GM12878 (cell line): ENCODE data around the gene VAV2. TPM values are rescaled to one million over a fixed set of nuclear protein-coding genes. Genes with fewer than 3 reads are reported as not detected.

Source experiments
- ATAC-seq: fragments of 200-7000 bp; cut with Tn5 transposase; 3 replicates; pipeline ENCODE4 v1.9.1; 2020; ENCODE audit warnings: mild to moderate bottlenecking, moderate library complexity
- BruUV-seq: library from RNA; stranded (reverse); fragments of 400-500 nt; replicated peaks from 2 replicates; lab custom pipeline; 2021; lab: Mats Ljungman, UMichigan
- CTCF ChIA-PET: fragments of 300-600 bp; sonication (Branson Sonifier 250); formaldehyde crosslinking; extraction: SDS; loops from one replicate; lab custom pipeline; 2021; ENCODE audit warnings: inconsistent platforms; lab: Yijun Ruan, JAX
- POLR2A ChIA-PET: fragments of 350-600 bp; formaldehyde crosslinking; extraction: SDS; loops from one replicate; lab custom pipeline; 2021; ENCODE audit warnings: inconsistent platforms; lab: Charles Lee
- RAD21 ChIA-PET: fragments of 300-600 bp; sonication (Branson Sonifier 250); formaldehyde crosslinking; loops from one replicate; lab custom pipeline; 2023; ENCODE audit warnings: antibody characterized with exemption; ENCODE audit not compliant: unreplicated experiment; lab: Charles Lee
- SMC1A ChIA-PET: fragments of 300-600 bp; sonication (Branson Sonifier 250); formaldehyde crosslinking; loops from one replicate; lab custom pipeline; 2023; ENCODE audit not compliant: unreplicated experiment, uncharacterized antibody; lab: Charles Lee
- DNase-seq: peaks from one replicate; pipeline ENCODE4 v3.0.0-alpha.2; 2011; ENCODE audit warnings: low read depth, low spot score
- FAIRE-seq: peaks from 3 replicates; lab custom pipeline; 2011; peaks lifted over from hg19 to GRCh38; lab: Jason Lieb, UNC
- H2AFZ ChIP-seq: 2 replicates; pipeline ENCODE4 v1.6.0; 2011; ENCODE audit warnings: low read depth, low read length, control low read depth; ENCODE audit not compliant: control insufficient read depth
- H3K27ac ChIP-seq: 2 replicates; pipeline ENCODE4 v1.5.1; 2011; ENCODE audit warnings: control low read depth; ENCODE audit not compliant: control insufficient read depth, insufficient read depth
- H3K27me3 ChIP-seq, 2 experiments: replicated peaks in 1 of 2; 2 replicates each; pipeline versions ENCODE4 v1.6.0 to v1.6.1; 2011; ENCODE audit warnings: low read length in 1 of 2; ENCODE audit not compliant: control insufficient read depth in 2 of 2, insufficient read depth in 2 of 2
- H3K36me3 ChIP-seq, 2 experiments: 2 replicates each; pipeline ENCODE4 v1.5.1; 2011; ENCODE audit warnings: low read length in 1 of 2; ENCODE audit not compliant: control insufficient read depth in 2 of 2, insufficient read depth in 2 of 2
- H3K4me1 ChIP-seq: 2 replicates; pipeline ENCODE4 v1.6.1; 2011; ENCODE audit warnings: mild to moderate bottlenecking, low read length, moderate library complexity, mixed read lengths; ENCODE audit not compliant: control insufficient read depth, insufficient read depth
- H3K4me2 ChIP-seq: 2 replicates; pipeline ENCODE4 v1.6.0; 2011; ENCODE audit warnings: control low read depth; ENCODE audit not compliant: control insufficient read depth, insufficient read depth
- H3K4me3 ChIP-seq: fragments of 200-600 bp; sonication (generic); 2 replicates; pipeline ENCODE4 v1.5.1; 2016
- H3K79me2 ChIP-seq: 2 replicates; pipeline ENCODE4 v1.6.0; 2011; ENCODE audit warnings: low read length; ENCODE audit not compliant: control insufficient read depth, insufficient read depth
- H3K9ac ChIP-seq: 2 replicates; pipeline ENCODE4 v1.8.0; 2011; ENCODE audit warnings: low read length, control low read depth, mixed read lengths; ENCODE audit not compliant: control insufficient read depth, insufficient read depth
- H3K9me3 ChIP-seq: replicated peaks from 3 replicates; pipeline ENCODE4 v1.5.1; 2011; ENCODE audit warnings: mild to moderate bottlenecking, low read length; ENCODE audit not compliant: control insufficient read depth, insufficient read depth
- H4K20me1 ChIP-seq: 2 replicates; pipeline ENCODE4 v1.6.0; 2011; ENCODE audit not compliant: control insufficient read depth, insufficient read depth
- WGBS: methylation state at CpG from one replicate; pipeline ENCODE4 v1.1.6; 2016; ENCODE audit warnings: low lambda C conversion rate; ENCODE audit not compliant: insufficient replicate concordance, insufficient coverage; ENCODE audit errors: missing lambda C conversion rate; 5-methylcytosine and 5-hydroxymethylcytosine counted together
- in situ Hi-C: fragments of 300-500 bp; cut with MboI; formaldehyde crosslinking; loops from 9 replicates; pipeline ENCODE4 v1.14.3; 2018; ENCODE audit warnings: mixed read lengths
- intact Hi-C: fragments of 100-400 bp; cut with micrococcal nuclease; formaldehyde crosslinking; loops from one replicate; pipeline ENCODE4 v1.14.2; 2022; ENCODE audit not compliant: unreplicated experiment
- polyA plus RNA-seq, 11 experiments: library from polyadenylated mRNA; depleted of rRNA in 4 of 11; unstranded in 6 of 11; stranded (reverse) in 5 of 11; fragments of >200 nt; fragmentation: Nextera tagmentation in 4 of 11; fragmentation: Illumina TruSeq in 1 of 11; extraction: Ambion mirVana in 4 of 11; extraction: Trizol in 1 of 11; gene quantifications; 1 replicate in 1 of 11; 2 replicates in 10 of 11; pipeline versions ENCODE4 v1.2.1 to v1.2.3, GENCODE V29; 2011 to 2016; ENCODE audit warnings: inconsistent platforms in 2 of 11, missing spikeins in 2 of 11, low read depth in 1 of 11
- total RNA-seq, 4 experiments: library from RNA; depleted of rRNA in 3 of 4; stranded (reverse); fragments of >200 nt in 3 of 4; fragmentation: Illumina TruSeq in 1 of 4; extraction: Trizol in 1 of 4; gene quantifications; 2 replicates each; pipeline versions ENCODE4 v1.2.1 to v1.2.3, GENCODE V29; 2013 to 2021
- TF ChIP-seq, protein P1 (sequence below): IDR thresholded peaks from 2 replicates; pipeline ENCODE4 v1.6.1; 2011; ENCODE audit warnings: mild to moderate bottlenecking, low read depth, low read length, moderate library complexity; ENCODE audit not compliant: insufficient replicate concordance
- TF ChIP-seq, protein P2 (sequence below): IDR thresholded peaks from 2 replicates; pipeline ENCODE4 v1.6.1; 2012; ENCODE audit warnings: improper control_type of control experiment, low read depth, low read length; ENCODE audit not compliant: insufficient replicate concordance

The VAV2 gene
- total and polyA plus RNA-seq, 10 of the 15 experiments (the other 5 are each of a cell fraction or from before 2014, with no cell fraction given): 0.13 to 43.9 (median 16.9) TPM

GRCh38 chr9:133801739-133802138 is 190.4 kb downstream of the VAV2 start:
- RAD21 ChIA-PET: no interaction called here
- in situ Hi-C loops: no loop called here
- intact Hi-C loops: no loop called here
- Histone ChIP-seq H3K4me1 (no peaks in the 10 kb centered on the region), H3K4me2 (no peak overlapping the region), H2AFZ (no peak overlapping the region), H3K27me3 (no peaks in the 10 kb centered on the region), H3K27ac (no peak overlapping the region), H3K9me3 (no peaks in the 10 kb centered on the region), H3K4me3 (no peak overlapping the region), H3K9ac (no peak overlapping the region), H3K36me3 (peaks cover 3 to 21% of the 10 kb centered on the region in 2 experiments; a peak in 3 of 4 replicates), H4K20me1 (no peaks in the 10 kb centered on the region), H3K79me2 (no peaks in the 10 kb centered on the region)
- no TSS peak for BruUV-seq
- 83% methylated on average over 10 of the region's 10 CpGs for WGBS
- SMC1A ChIA-PET: no interaction called here
- no peak for ATAC-seq
- CTCF ChIA-PET: no interaction called here
- no peak for FAIRE-seq
- POLR2A ChIA-PET: no interaction called here
- no peak for DNase-seq
- TF ChIP-seq, protein P1, sequence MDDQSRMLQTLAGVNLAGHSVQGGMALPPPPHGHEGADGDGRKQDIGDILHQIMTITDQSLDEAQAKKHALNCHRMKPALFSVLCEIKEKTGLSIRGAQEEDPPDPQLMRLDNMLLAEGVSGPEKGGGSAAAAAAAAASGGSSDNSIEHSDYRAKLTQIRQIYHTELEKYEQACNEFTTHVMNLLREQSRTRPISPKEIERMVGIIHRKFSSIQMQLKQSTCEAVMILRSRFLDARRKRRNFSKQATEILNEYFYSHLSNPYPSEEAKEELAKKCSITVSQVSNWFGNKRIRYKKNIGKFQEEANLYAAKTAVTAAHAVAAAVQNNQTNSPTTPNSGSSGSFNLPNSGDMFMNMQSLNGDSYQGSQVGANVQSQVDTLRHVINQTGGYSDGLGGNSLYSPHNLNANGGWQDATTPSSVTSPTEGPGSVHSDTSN: no peak
- TF ChIP-seq, protein P2, sequence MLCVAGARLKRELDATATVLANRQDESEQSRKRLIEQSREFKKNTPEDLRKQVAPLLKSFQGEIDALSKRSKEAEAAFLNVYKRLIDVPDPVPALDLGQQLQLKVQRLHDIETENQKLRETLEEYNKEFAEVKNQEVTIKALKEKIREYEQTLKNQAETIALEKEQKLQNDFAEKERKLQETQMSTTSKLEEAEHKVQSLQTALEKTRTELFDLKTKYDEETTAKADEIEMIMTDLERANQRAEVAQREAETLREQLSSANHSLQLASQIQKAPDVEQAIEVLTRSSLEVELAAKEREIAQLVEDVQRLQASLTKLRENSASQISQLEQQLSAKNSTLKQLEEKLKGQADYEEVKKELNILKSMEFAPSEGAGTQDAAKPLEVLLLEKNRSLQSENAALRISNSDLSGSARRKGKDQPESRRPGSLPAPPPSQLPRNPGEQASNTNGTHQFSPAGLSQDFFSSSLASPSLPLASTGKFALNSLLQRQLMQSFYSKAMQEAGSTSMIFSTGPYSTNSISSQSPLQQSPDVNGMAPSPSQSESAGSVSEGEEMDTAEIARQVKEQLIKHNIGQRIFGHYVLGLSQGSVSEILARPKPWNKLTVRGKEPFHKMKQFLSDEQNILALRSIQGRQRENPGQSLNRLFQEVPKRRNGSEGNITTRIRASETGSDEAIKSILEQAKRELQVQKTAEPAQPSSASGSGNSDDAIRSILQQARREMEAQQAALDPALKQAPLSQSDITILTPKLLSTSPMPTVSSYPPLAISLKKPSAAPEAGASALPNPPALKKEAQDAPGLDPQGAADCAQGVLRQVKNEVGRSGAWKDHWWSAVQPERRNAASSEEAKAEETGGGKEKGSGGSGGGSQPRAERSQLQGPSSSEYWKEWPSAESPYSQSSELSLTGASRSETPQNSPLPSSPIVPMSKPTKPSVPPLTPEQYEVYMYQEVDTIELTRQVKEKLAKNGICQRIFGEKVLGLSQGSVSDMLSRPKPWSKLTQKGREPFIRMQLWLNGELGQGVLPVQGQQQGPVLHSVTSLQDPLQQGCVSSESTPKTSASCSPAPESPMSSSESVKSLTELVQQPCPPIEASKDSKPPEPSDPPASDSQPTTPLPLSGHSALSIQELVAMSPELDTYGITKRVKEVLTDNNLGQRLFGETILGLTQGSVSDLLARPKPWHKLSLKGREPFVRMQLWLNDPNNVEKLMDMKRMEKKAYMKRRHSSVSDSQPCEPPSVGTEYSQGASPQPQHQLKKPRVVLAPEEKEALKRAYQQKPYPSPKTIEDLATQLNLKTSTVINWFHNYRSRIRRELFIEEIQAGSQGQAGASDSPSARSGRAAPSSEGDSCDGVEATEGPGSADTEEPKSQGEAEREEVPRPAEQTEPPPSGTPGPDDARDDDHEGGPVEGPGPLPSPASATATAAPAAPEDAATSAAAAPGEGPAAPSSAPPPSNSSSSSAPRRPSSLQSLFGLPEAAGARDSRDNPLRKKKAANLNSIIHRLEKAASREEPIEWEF: no peak
